Neural cell (in vitro differentiated cells): Measurements from ENCODE around the gene MUC3A. TPM values are rescaled to one million over a fixed set of nuclear protein-coding genes. Genes with fewer than 3 reads are reported as not detected.

Experiments used
- H2AFZ ChIP-seq: fragments of 200-600, 300-800 bp; sonication (generic), shearing (Covaris generic); 2 replicates; pipeline ENCODE4 v1.6.0; 2014; ENCODE audit warnings: low read depth, mild to moderate bottlenecking, antibody characterized with exemption, low read length, moderate library complexity
- H3F3A ChIP-seq: fragments of 200-600 bp; shearing (Covaris generic); 2 replicates; pipeline ENCODE4 v1.6.1; 2016; ENCODE audit warnings: mild to moderate bottlenecking, moderate library complexity, mixed read lengths, antibody characterized with exemption, low read length; ENCODE audit not compliant: insufficient read depth, poor library complexity, severe bottlenecking
- H3K27ac ChIP-seq: fragments of 200-600, 300-800 bp; sonication (generic), shearing (Covaris generic); 2 replicates; pipeline ENCODE4 v1.5.1; 2014; ENCODE audit warnings: mild to moderate bottlenecking, low read length, moderate library complexity
- H3K27me3 ChIP-seq: fragments of 300-800, 200-600 bp; sonication (generic), shearing (Covaris generic); 2 replicates; pipeline ENCODE4 v1.6.0; 2014; ENCODE audit warnings: mild to moderate bottlenecking, low read depth, low read length, moderate library complexity; ENCODE audit not compliant: insufficient read depth
- H3K36me3 ChIP-seq: fragments of 300-800, 200-600 bp; sonication (generic), shearing (Covaris generic); 2 replicates; pipeline ENCODE4 v1.5.1; 2014; ENCODE audit warnings: mild to moderate bottlenecking, antibody characterized with exemption, low read length, moderate library complexity; ENCODE audit not compliant: insufficient read depth
- H3K4me2 ChIP-seq: fragments of 300-800, 200-600 bp; sonication (generic), shearing (Covaris generic); 2 replicates; pipeline ENCODE4 v1.6.0; 2014; ENCODE audit warnings: mild to moderate bottlenecking, low read length
- H3K4me3 ChIP-seq: fragments of 300-800, 200-600 bp; sonication (generic), shearing (Covaris generic); 2 replicates; pipeline ENCODE4 v1.5.1; 2014; ENCODE audit warnings: mild to moderate bottlenecking, low read length, moderate library complexity
- H3K79me2 ChIP-seq: fragments of 200-600 bp; shearing (Covaris generic); replicated peaks from 2 replicates; pipeline ENCODE4 v1.6.0; 2014; ENCODE audit warnings: mild to moderate bottlenecking, low read length, moderate library complexity; ENCODE audit not compliant: insufficient read depth
- H3K9ac ChIP-seq: fragments of 300-800, 200-600 bp; sonication (generic), shearing (Covaris generic); 2 replicates; pipeline ENCODE4 v1.6.1; 2016; ENCODE audit warnings: mild to moderate bottlenecking, low read length, mixed read lengths
- H3K9me2 ChIP-seq: fragments of 200-600 bp; shearing (Covaris generic); 2 replicates; pipeline ENCODE4 v1.6.1; 2016; ENCODE audit warnings: mild to moderate bottlenecking, low read length, mixed read lengths; ENCODE audit not compliant: insufficient read depth
- H3K9me3 ChIP-seq: fragments of 200-600, 300-800 bp; sonication (generic), shearing (Covaris generic); 2 replicates; pipeline ENCODE4 v1.6.1; 2016; ENCODE audit warnings: mild to moderate bottlenecking, mixed run types, low read length, moderate library complexity, mixed read lengths
- H4K20me1 ChIP-seq: fragments of 200-600 bp; shearing (Covaris generic); 2 replicates; pipeline ENCODE4 v1.6.1; 2016; ENCODE audit warnings: mild to moderate bottlenecking, mixed run types; ENCODE audit not compliant: insufficient read depth
- EP300 ChIP-seq: fragments of 450-650 bp; conservative IDR thresholded peaks from 2 replicates; pipeline ENCODE4 v1.6.1; 2014; ENCODE audit warnings: antibody characterized with exemption, mild to moderate bottlenecking, moderate library complexity; ENCODE audit not compliant: poor library complexity, severe bottlenecking
- EZH2 ChIP-seq: fragments of 200-600, 300-800 bp; shearing (Covaris generic), sonication (generic); IDR thresholded peaks from 2 replicates; pipeline ENCODE4 v1.6.1; 2014; ENCODE audit warnings: antibody characterized with exemption, low read length, borderline replicate concordance, mild to moderate bottlenecking; ENCODE audit not compliant: insufficient read depth, poor library complexity, severe bottlenecking
- MXI1 ChIP-seq: fragments of 450-650 bp; conservative IDR thresholded peaks from 2 replicates; pipeline ENCODE4 v1.6.1; 2014; ENCODE audit warnings: antibody characterized with exemption, mild to moderate bottlenecking; ENCODE audit not compliant: poor library complexity, severe bottlenecking
- POLR2AphosphoS5 ChIP-seq: IDR thresholded peaks from 2 replicates; pipeline ENCODE4 v1.6.1; 2012
- RAD21 ChIP-seq: fragments of 450-650 bp; conservative IDR thresholded peaks from 2 replicates; pipeline ENCODE4 v1.6.1; 2014; ENCODE audit warnings: antibody characterized with exemption, mild to moderate bottlenecking, moderate library complexity
- SMC3 ChIP-seq: fragments of 450-650 bp; conservative IDR thresholded peaks from 2 replicates; pipeline ENCODE4 v1.6.1; 2014; ENCODE audit warnings: antibody characterized with exemption, mild to moderate bottlenecking, moderate library complexity; ENCODE audit not compliant: poor library complexity
- TAF1 ChIP-seq: IDR thresholded peaks from 2 replicates; pipeline ENCODE4 v1.6.1; 2012; ENCODE audit warnings: low read depth
- polyA plus RNA-seq: library from polyadenylated mRNA; depleted of rRNA; stranded (reverse); fragments of >200 nt; gene quantifications from 2 replicates; pipeline ENCODE4 v1.2.3, GENCODE V29; 2014
- TF ChIP-seq, protein P1 (sequence below): fragments of 450-650 bp; IDR thresholded peaks from 2 replicates; pipeline ENCODE4 v1.5.1; 2014; ENCODE audit warnings: antibody characterized with exemption, mild to moderate bottlenecking, moderate library complexity; ENCODE audit not compliant: poor library complexity, severe bottlenecking
- TF ChIP-seq, protein P2 (sequence below): IDR thresholded peaks from 2 replicates; pipeline ENCODE4 v1.6.1; 2012; ENCODE audit warnings: borderline replicate concordance

Gene MUC3A
- polyA plus RNA-seq, 1 donor from 2014 or later: not detected

DNA sequence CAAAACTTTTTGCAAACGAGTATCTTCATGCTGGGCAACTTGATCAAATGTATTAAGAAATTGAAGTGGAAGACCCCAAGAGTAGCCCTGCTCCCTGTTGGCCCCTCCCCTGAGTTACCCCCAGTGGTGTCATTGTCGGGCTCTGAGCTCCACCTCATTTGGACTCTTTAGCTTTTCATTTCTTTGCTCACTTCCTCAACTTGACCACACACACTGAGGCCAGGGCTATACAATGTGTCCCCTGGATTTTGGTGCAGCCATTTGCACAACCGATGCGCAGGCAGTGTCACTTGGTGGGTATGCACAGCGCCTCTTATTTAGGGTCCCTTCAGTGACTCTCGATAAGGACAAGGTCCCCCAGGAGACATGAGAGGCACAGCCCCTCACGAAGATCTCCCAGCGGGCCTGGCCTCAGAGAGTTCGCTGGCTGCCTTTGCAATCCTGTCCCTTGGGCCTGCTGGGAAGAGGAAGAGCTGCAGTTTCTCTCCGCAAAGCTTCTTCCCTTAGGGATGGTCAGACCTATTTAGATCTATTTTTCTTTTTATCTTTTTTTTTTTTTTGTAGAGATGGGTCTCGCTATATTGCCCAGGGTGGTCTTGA, 2.5 kb upstream of the MUC3A start:
- Histone ChIP-seq H3K9me2 (no peaks in the 10 kb centered on the region), H3K27me3 (no peaks in the 10 kb centered on the region), H2AFZ (no peak overlapping the region), H3K79me2 (no peaks in the 10 kb centered on the region), H3K4me3 (no peak overlapping the region), H3F3A (no peaks in the 10 kb centered on the region), H3K36me3 (no peaks in the 10 kb centered on the region), H3K9ac (no peak overlapping the region), H3K9me3 (no peaks in the 10 kb centered on the region), H3K4me2 (no peak overlapping the region), H3K27ac (no peak overlapping the region), H4K20me1 (no peaks in the 10 kb centered on the region)
- no peak for TF ChIP-seq MXI1
- TF ChIP-seq EP300: no peak
- TF ChIP-seq EZH2: no peak
- TF ChIP-seq RAD21: no peak
- TF ChIP-seq SMC3: no peak
- TF ChIP-seq, protein P1, sequence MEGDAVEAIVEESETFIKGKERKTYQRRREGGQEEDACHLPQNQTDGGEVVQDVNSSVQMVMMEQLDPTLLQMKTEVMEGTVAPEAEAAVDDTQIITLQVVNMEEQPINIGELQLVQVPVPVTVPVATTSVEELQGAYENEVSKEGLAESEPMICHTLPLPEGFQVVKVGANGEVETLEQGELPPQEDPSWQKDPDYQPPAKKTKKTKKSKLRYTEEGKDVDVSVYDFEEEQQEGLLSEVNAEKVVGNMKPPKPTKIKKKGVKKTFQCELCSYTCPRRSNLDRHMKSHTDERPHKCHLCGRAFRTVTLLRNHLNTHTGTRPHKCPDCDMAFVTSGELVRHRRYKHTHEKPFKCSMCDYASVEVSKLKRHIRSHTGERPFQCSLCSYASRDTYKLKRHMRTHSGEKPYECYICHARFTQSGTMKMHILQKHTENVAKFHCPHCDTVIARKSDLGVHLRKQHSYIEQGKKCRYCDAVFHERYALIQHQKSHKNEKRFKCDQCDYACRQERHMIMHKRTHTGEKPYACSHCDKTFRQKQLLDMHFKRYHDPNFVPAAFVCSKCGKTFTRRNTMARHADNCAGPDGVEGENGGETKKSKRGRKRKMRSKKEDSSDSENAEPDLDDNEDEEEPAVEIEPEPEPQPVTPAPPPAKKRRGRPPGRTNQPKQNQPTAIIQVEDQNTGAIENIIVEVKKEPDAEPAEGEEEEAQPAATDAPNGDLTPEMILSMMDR: no peak
- no peak for TF ChIP-seq POLR2AphosphoS5
- TF ChIP-seq, protein P2, sequence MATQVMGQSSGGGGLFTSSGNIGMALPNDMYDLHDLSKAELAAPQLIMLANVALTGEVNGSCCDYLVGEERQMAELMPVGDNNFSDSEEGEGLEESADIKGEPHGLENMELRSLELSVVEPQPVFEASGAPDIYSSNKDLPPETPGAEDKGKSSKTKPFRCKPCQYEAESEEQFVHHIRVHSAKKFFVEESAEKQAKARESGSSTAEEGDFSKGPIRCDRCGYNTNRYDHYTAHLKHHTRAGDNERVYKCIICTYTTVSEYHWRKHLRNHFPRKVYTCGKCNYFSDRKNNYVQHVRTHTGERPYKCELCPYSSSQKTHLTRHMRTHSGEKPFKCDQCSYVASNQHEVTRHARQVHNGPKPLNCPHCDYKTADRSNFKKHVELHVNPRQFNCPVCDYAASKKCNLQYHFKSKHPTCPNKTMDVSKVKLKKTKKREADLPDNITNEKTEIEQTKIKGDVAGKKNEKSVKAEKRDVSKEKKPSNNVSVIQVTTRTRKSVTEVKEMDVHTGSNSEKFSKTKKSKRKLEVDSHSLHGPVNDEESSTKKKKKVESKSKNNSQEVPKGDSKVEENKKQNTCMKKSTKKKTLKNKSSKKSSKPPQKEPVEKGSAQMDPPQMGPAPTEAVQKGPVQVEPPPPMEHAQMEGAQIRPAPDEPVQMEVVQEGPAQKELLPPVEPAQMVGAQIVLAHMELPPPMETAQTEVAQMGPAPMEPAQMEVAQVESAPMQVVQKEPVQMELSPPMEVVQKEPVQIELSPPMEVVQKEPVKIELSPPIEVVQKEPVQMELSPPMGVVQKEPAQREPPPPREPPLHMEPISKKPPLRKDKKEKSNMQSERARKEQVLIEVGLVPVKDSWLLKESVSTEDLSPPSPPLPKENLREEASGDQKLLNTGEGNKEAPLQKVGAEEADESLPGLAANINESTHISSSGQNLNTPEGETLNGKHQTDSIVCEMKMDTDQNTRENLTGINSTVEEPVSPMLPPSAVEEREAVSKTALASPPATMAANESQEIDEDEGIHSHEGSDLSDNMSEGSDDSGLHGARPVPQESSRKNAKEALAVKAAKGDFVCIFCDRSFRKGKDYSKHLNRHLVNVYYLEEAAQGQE: no peak
- no peak for TF ChIP-seq TAF1

DNA sequence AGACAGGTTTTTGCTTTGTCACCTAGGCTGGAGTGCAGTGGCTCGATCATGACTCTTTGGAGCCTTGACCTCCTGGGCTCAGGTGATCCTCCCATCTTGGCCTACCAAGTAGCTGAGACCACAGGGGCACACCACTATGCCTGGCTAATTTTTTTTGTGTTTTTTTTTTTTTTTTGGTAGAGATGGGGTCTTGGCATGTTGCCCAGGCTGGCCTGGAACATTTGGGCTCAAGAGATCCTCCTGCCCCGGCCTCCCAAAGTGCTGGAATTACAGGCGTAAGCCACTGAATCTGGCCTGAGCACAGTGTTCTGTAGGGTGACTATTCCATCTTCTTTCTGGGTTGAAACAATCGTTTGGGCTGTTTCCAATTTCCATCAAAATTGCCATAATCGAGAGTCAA, 1.5 kb upstream of the MUC3A start:
- Histone ChIP-seq H4K20me1 (no peaks in the 10 kb centered on the region), H3K36me3 (no peaks in the 10 kb centered on the region), H3K27me3 (no peaks in the 10 kb centered on the region), H3K9ac (no peak overlapping the region), H3K4me2 (no peak overlapping the region), H3K4me3 (no peak overlapping the region), H3K9me2 (no peaks in the 10 kb centered on the region), H2AFZ (no peak overlapping the region), H3K79me2 (no peaks in the 10 kb centered on the region), H3K9me3 (no peaks in the 10 kb centered on the region), H3K27ac (no peak overlapping the region), H3F3A (no peaks in the 10 kb centered on the region)
- TF ChIP-seq RAD21: no peak
- TF ChIP-seq, protein P1: no peak
- no peak for TF ChIP-seq MXI1
- TF ChIP-seq EP300: no peak
- TF ChIP-seq, protein P2: no peak
- no peak for TF ChIP-seq POLR2AphosphoS5
- no peak for TF ChIP-seq TAF1
- TF ChIP-seq SMC3: no peak
- TF ChIP-seq EZH2: no peak
